Lower lobe of right lung (tissue), 2 donors: ENCODE measurements around the gene PLD3. TPM values are rescaled to one million over a fixed set of nuclear protein-coding genes. Genes with fewer than 3 reads are reported as not detected.

Source experiments
- ATAC-seq, 2 donors: fragments of 200-7000 bp; cut with Tn5 transposase; one replicate each; pipeline ENCODE4 v1.9.1; 2020 to 2022; ENCODE audit warnings: mild to moderate bottlenecking in 2 of 2, moderate library complexity in 2 of 2
- DNase-seq: peaks from one replicate; pipeline ENCODE4 v3.0.0-alpha.2; 2020
- H3K27ac ChIP-seq: fragments of 200-600 bp; one replicate; pipeline ENCODE4 v1.8.0; 2022
- H3K27me3 ChIP-seq: fragments of 200-600 bp; one replicate; pipeline ENCODE4 v1.8.0; 2022; ENCODE audit warnings: low read depth
- H3K36me3 ChIP-seq: fragments of 200-600 bp; one replicate; pipeline ENCODE4 v1.8.0; 2022; ENCODE audit warnings: mild to moderate bottlenecking
- H3K4me1 ChIP-seq: fragments of 200-600 bp; one replicate; pipeline ENCODE4 v1.8.0; 2022
- H3K4me3 ChIP-seq: fragments of 200-600 bp; one replicate; pipeline ENCODE4 v1.8.0; 2022; ENCODE audit warnings: mild to moderate bottlenecking
- H3K9me3 ChIP-seq: fragments of 200-600 bp; one replicate; pipeline ENCODE4 v1.8.0; 2022
- CTCF ChIP-seq: fragments of 200-600 bp; IDR thresholded peaks from one replicate; pipeline ENCODE4 v1.8.0; 2022; ENCODE audit warnings: antibody characterized with exemption, mild to moderate bottlenecking
- intact Hi-C: fragments of 100-400 bp; cut with DNase I; formaldehyde crosslinking; loops from one replicate; pipeline ENCODE4 v1.11.0; 2022
- total RNA-seq: library from RNA; stranded (reverse); fragmentation: NEBNext Ultra II Directional; extraction: Animal tissue kit (Norgen Biotek cat#: 25700); gene quantifications from one replicate; pipeline ENCODE4 v1.2.1, GENCODE V29; 2021
- donor health status: DM: no; HTN: yes; CAD: no; lungs with severe emphysema.

The PLD3 gene
- total RNA-seq, 1 donor from 2014 or later: 355 TPM

DNA sequence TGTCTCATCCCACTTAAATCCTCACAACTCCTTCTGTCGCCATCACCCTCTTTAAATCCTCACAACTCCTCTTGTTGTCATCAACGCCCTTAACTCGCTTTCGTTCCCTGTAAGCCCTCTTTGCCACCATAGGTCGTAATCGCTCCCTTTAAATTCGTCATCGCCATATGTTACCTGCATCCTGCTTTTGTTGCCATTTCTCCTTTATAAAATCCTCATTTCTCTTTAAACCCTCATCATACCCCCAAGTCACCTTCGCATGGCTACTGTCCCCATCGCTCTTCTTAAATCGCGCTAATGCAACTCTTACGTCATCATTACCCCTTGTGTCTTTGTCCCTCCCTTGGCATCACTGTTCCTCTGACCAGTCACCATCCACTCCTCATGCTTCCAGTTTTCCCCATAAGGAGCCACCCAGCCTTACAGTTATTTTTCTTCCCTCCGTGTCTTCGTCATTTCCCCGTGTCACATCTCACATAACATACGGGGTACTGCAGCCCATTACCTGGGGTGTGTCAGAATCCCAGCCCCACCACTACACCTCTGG lies 539 bp downstream of the PLD3 start:
- Histone ChIP-seq H3K4me1 (peaks cover 21% of the 10 kb centered on the region), H3K27ac (peak overlapping the region; percentile 78), H3K27me3 (no peaks in the 10 kb centered on the region), H3K4me3 (peak overlapping the region; percentile 79), H3K36me3 (no peaks in the 10 kb centered on the region), H3K9me3 (no peaks in the 10 kb centered on the region)
- TF ChIP-seq CTCF: no peak
- ATAC-seq (peak in 1 of 2 donors; percentile 37), DNase-seq (no peak)
- intact Hi-C loops: no loop called here

DNA sequence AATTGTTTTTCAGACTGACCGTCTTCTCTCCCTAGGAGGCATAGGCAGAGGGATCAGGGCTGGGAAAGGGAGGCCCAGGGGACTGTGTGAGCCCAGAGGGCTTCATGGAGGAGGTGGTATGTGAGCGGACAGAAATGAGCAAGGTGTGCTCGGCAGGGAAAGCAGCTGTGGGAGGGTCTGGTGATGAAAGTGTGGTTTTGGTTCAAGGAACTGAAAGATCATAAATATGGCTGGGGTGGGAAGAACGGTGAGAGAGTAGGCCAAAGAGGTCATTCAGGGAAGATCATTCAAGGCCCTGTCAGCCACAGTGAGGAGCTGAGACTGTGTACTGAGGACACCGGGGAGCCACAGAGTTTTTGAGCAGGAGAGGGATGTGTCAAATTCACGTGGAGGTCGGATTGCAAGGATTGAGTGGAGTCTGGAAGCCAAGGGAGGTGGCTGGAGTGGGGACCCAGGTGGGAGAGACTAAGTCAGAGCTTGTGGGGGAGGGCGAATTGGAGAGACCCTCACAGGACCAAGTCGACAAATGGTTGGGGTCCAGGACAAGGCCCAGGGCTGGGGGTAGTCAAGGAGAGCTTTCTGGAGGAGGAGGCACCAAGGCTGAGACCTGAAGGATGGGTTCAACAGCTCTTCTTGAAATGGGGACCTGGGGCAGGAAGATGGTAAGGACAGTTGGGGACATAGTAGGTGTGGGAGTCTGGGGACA lies 7.6 kb downstream of the PLD3 start:
- DNase-seq (no peak), ATAC-seq (no peak)
- intact Hi-C loops: no loop called here
- Histone ChIP-seq H3K27me3 (no peaks in the 10 kb centered on the region), H3K36me3 (peaks cover 10% of the 10 kb centered on the region), H3K4me3 (no peak overlapping the region), H3K4me1 (peaks cover 28% of the 10 kb centered on the region), H3K9me3 (no peaks in the 10 kb centered on the region), H3K27ac (no peak overlapping the region)
- no peak for TF ChIP-seq CTCF

DNA sequence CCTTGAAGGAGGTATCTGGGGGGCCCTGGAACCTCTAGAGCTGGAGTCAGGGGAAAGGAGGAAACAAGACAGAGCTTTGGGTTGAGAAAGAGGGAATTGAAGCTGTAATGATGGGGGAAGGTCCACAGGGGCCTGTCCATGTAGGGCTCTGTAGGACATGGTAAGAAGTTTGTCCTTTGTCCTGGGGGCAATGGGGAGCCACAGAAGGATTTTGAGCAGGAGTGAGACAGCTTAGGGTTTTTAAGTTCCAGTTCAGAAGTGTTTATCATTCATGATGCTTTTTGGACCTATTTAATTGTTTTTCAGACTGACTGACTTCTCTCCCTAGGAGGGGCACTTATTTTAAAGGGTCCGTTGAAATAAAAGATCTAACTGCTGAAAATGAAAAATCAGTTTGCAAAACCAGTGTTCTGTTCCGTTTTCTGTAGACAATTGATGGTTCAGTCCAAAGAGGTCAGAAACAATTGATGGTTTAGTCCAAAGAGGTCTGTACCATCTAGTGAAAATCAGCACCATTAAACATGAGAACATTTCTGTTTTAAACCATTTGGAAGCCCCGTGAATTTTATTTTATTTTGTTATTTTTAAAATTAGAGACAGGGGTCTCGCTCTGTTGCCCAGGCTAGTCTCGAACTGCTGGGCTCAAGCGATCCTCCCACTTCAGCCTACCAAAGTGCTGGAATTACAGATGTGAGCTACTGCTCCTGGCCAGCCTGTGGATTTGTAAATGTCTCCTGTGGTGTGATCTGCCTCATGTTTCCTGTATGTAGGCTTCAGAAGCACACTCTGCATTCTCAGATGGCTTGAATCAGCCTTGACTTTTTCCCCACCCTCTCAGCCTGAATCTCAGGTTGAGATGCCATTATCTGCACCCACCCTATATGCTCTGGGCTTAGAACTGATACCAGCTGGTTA lies 8.4 kb downstream of the PLD3 start:
- DNase-seq: no peak
- H3K4me1 ChIP-seq: peaks cover 31% of the 10 kb centered on the region
- H3K27ac ChIP-seq: no peak overlapping the region
- peaks cover 10% of the 10 kb centered on the region for H3K36me3 ChIP-seq
- H3K9me3 ChIP-seq: no peaks in the 10 kb centered on the region
- no peaks in the 10 kb centered on the region for H3K27me3 ChIP-seq
- no peak for ATAC-seq
- no peak for TF ChIP-seq CTCF
- no peak overlapping the region for H3K4me3 ChIP-seq
- intact Hi-C loops: no loop called here

- no peak overlapping the region for H3K27ac ChIP-seq
- ATAC-seq: no peak
- intact Hi-C loops: no loop called here
- no peak for DNase-seq
- H3K36me3 ChIP-seq: peaks cover 10% of the 10 kb centered on the region
- no peaks in the 10 kb centered on the region for H3K9me3 ChIP-seq
- H3K4me1 ChIP-seq: peaks cover 31% of the 10 kb centered on the region
- H3K4me3 ChIP-seq: no peak overlapping the region
- no peak for TF ChIP-seq CTCF
- no peaks in the 10 kb centered on the region for H3K27me3 ChIP-seq
Observed at GRCh38 chr19:40357640-40358039, 9.1 kb downstream of the PLD3 start.

GRCh38 chr19:40358773-40359172 lies 10.3 kb downstream of the PLD3 start:
- Histone ChIP-seq H3K27me3 (no peaks in the 10 kb centered on the region), H3K4me1 (peaks cover 39% of the 10 kb centered on the region), H3K4me3 (no peak overlapping the region), H3K9me3 (no peaks in the 10 kb centered on the region), H3K36me3 (peaks cover 10% of the 10 kb centered on the region), H3K27ac (no peak overlapping the region)
- DNase-seq: no peak
- peak; percentile 56 to 74 for ATAC-seq
- intact Hi-C loops: no loop called here
- no peak for TF ChIP-seq CTCF
